GM12891 (cell line): Measurements from ENCODE around the gene CD320.
"Not testable (repeated sequence)": the region's sequence is repeated elsewhere in the genome, so short reads cannot be mapped to it uniquely, and the experiment has no call there.

Source experiments
- DNase-seq: peaks from one replicate; pipeline ENCODE4 v3.0.0; 2011; ENCODE audit warnings: low spot score; ENCODE audit not compliant: insufficient read length
- FAIRE-seq: peaks from 2 replicates; lab custom pipeline; 2011; peaks lifted over from hg19 to GRCh38; lab: Jason Lieb, UNC
- PAX5 ChIP-seq: IDR thresholded peaks from 2 replicates; pipeline ENCODE4 v1.6.1; 2011; ENCODE audit warnings: low read length, moderate library complexity, mild to moderate bottlenecking; ENCODE audit not compliant: insufficient read depth, severe bottlenecking
- POLR2A ChIP-seq: IDR thresholded peaks from 2 replicates; pipeline ENCODE4 v1.6.1; 2011; ENCODE audit warnings: low read depth, low read length, control low read depth
- POLR2AphosphoS5 ChIP-seq: IDR thresholded peaks from 2 replicates; pipeline ENCODE4 v1.6.1; 2011; ENCODE audit warnings: low read depth, low read length, control low read depth
- POU2F2 ChIP-seq: IDR thresholded peaks from 2 replicates; pipeline ENCODE4 v1.6.1; 2011; ENCODE audit warnings: low read depth, mild to moderate bottlenecking, control low read depth, low read length, moderate library complexity
- SPI1 ChIP-seq: IDR thresholded peaks from 2 replicates; pipeline ENCODE4 v1.6.1; 2011; ENCODE audit warnings: low read depth, low read length, control low read depth
- TAF1 ChIP-seq: IDR thresholded peaks from 2 replicates; pipeline ENCODE4 v1.6.1; 2011; ENCODE audit warnings: low read depth, low read length, control low read depth

The CD320 gene

GRCh38 chr19:8308891-8309291 is 733 bp upstream of the CD320 start:
- FAIRE-seq (no peak), DNase-seq (no peak)
- TF ChIP-seq POU2F2 = no peak
- TF ChIP-seq PAX5 = no peak
- TF ChIP-seq POLR2AphosphoS5 = no peak
- TF ChIP-seq TAF1 = no peak
- no peak for TF ChIP-seq POLR2A
- TF ChIP-seq SPI1 = no peak

GRCh38 chr19:8307400-8307964 is 676 bp downstream of the CD320 start:
- TF ChIP-seq SPI1 (no peak), TAF1 (no peak), POLR2A (no peak), PAX5 (no peak), POLR2AphosphoS5 (no peak), POU2F2 (no peak)
- DNase-seq = no peak
- no peak for FAIRE-seq

GRCh38 chr19:8306235-8307054 is 1.7 kb downstream of the CD320 start:
- TF ChIP-seq POLR2AphosphoS5 = no peak
- TF ChIP-seq TAF1 = no peak
- no peak for TF ChIP-seq POU2F2
- no peak for TF ChIP-seq PAX5
- TF ChIP-seq POLR2A = no peak
- no peak for TF ChIP-seq SPI1
- FAIRE-seq = no peak
- DNase-seq = no peak

GRCh38 chr19:8305798-8306197 is 2.4 kb downstream of the CD320 start:
- FAIRE-seq (no peak), DNase-seq (no peak)
- no peak for TF ChIP-seq TAF1
- no peak for TF ChIP-seq POLR2A
- no peak for TF ChIP-seq POLR2AphosphoS5
- no peak for TF ChIP-seq POU2F2
- TF ChIP-seq SPI1 = no peak
- TF ChIP-seq PAX5 = no peak

GRCh38 chr19:8304841-8305621 is 3.1 kb downstream of the CD320 start:
- FAIRE-seq (peak; percentile 16), DNase-seq (no peak)
- no peak for TF ChIP-seq PAX5
- TF ChIP-seq SPI1 = no peak
- no peak for TF ChIP-seq POU2F2
- no peak for TF ChIP-seq TAF1
- TF ChIP-seq POLR2A = no peak
- no peak for TF ChIP-seq POLR2AphosphoS5

- no peak for DNase-seq
- TF ChIP-seq POU2F2 (no peak), SPI1 (no peak), PAX5 (no peak), TAF1 (no peak), POLR2AphosphoS5 (no peak), POLR2A (no peak)
Observed at GRCh38 chr19:8302734-8303133, 5.4 kb downstream of the CD320 start.

GRCh38 chr19:8302357-8302691 is 5.8 kb downstream of the CD320 start:
- TF ChIP-seq POU2F2 = no peak
- no peak for TF ChIP-seq SPI1
- TF ChIP-seq POLR2A = no peak
- no peak for TF ChIP-seq TAF1
- no peak for TF ChIP-seq PAX5
- no peak for TF ChIP-seq POLR2AphosphoS5
- DNase-seq = no peak
- no peak for FAIRE-seq

More at GRCh38 chr19:8302734-8303133, 5.4 kb downstream of the CD320 start:
- no peak for FAIRE-seq

GRCh38 chr19:8291337-8291736 is 16.8 kb downstream of the CD320 start:
- peak; percentile 90 for FAIRE-seq
- not testable (repeated sequence) for DNase-seq

GRCh38 chr19:8276508-8276907 is 31.6 kb downstream of the CD320 start:
- peak; percentile 79 for FAIRE-seq

GRCh38 chr19:8269724-8270123 is 38.4 kb downstream of the CD320 start:
- DNase-seq = no peak
- FAIRE-seq = no peak
- no peak for TF ChIP-seq POLR2AphosphoS5

More at GRCh38 chr19:8276508-8276907, 31.6 kb downstream of the CD320 start:
- not testable (repeated sequence) for DNase-seq

- TF ChIP-seq POU2F2 (no peak), POLR2A (no peak), SPI1 (no peak), TAF1 (no peak), POLR2AphosphoS5 (no peak), PAX5 (no peak)
- DNase-seq (no peak), FAIRE-seq (no peak)
Observed at GRCh38 chr19:8265872-8266271, 42.3 kb downstream of the CD320 start.

GRCh38 chr19:8264248-8264647 is 43.9 kb downstream of the CD320 start:
- DNase-seq, FAIRE-seq: not testable (repeated sequence)
